ENCODE results near the gene AP1G2.

- TF ChIP-seq CTCF (IDR thresholded peaks at IDR 0.05) (no peak), ZFX (IDR thresholded peaks at IDR 0.05; ENCODE audit: borderline replicate concordance) (no peak)
Measured at GRCh38 chr14:23550812-23551265, 16.8 kb downstream of the AP1G2 start.

Measured in 22Rv1 (cell line).